Dermis blood vessel endothelial cell (primary cell): ENCODE measurements around the gene RHCE. TPM values are rescaled to one million over a fixed set of nuclear protein-coding genes. Genes with fewer than 3 reads are reported as not detected.
"Not testable (repeated sequence)": the region's sequence is repeated elsewhere in the genome, so short reads cannot be mapped to it uniquely, and the experiment has no call there.

Experiments
- DNase-seq: peaks from one replicate; pipeline ENCODE4 v3.0.0; 2010
- total RNA-seq: library from RNA; depleted of rRNA; stranded (reverse); fragments of >200 nt; gene quantifications from 2 replicates; pipeline ENCODE4 v1.2.3, GENCODE V29; 2014

Gene RHCE
- total RNA-seq, 1 donor from 2014 or later: 0.34 TPM

DNA sequence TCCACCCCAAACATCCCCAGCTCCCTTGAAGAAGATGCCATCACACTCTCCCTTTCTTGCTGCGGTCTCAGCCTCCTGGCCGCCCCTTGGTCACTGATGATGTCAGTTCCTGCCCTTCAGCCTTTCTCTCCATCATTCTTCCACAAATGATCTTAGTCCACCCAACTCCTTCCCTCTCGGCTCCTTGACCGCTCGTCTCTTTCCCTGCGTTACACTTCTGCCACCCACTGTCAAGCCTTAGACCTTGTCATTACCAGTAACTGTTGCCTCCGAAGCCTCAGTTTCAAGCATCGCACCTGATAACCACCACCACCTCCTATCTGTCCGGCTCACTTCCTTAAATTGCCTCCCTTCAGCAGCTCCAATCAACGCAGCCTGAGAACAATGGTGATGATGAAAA is 23.1 kb downstream of the RHCE start:
- DNase-seq: not testable (repeated sequence)

DNA sequence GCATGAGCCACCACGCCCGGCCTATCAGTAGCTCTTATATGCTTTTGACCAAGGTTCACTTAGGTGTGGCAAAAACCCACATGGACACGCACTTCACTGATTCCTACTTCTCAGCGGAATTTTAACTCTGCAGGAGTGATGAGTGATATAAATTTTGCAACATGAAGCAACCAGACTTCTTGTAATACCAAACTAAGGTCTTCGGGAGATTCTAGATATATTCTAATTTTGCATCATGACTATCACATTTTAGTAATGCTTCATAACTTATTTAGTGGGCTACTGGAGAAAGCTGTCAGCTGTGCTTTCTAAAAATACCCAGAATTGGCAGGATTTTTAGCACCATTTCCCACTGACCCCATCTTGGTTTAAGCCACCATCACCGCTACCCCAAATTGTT is 27.8 kb downstream of the RHCE start:
- no peak for DNase-seq

- not testable (repeated sequence) for DNase-seq
Observed at GRCh38 chr1:25389721-25390120, 30.9 kb downstream of the RHCE start.

DNA sequence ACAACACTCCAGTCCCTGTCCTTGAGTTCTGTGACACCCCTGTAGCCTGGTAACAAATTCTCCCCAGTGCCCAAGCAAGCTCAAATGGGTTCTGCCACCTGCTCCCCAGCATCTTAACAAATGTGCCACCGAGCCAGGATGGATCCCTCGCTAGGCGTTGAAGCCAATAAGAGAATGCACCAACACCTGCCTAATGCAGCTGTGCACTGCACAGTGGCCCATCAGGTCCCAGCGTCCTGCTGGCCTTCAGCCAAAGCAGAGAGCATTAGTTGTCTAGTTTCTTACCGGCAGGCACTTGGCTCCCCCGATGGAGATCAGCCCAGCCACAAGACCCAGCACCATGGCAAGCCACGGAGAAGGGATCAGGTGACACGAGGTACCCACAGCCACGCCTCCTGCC is 31.9 kb downstream of the RHCE start:
- not testable (repeated sequence) for DNase-seq

- not testable (repeated sequence) for DNase-seq
Observed at GRCh38 chr1:25387096-25387495, 33.5 kb downstream of the RHCE start.

DNA sequence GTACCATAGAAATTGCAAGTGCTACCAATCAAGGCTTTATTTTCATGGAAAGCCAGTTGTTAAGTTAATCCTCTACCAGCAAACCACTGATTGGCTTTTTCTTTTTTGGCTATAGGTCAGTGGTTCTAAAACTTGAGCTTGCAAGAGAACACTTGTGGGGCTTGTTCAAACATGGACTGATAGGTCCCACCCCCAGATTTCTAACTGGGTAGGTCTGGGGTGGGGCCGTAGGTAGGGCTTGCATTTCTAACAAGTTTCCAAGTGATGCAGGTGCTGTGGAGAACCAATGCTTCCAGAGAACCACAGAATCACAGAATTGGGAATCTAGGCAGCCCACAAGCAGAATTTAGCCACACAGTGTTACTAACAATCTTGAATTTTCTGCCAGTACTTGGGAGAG is 36.8 kb downstream of the RHCE start:
- not testable (repeated sequence) for DNase-seq

- DNase-seq: not testable (repeated sequence)
Observed at GRCh38 chr1:25383090-25383489, 37.5 kb downstream of the RHCE start.

DNA sequence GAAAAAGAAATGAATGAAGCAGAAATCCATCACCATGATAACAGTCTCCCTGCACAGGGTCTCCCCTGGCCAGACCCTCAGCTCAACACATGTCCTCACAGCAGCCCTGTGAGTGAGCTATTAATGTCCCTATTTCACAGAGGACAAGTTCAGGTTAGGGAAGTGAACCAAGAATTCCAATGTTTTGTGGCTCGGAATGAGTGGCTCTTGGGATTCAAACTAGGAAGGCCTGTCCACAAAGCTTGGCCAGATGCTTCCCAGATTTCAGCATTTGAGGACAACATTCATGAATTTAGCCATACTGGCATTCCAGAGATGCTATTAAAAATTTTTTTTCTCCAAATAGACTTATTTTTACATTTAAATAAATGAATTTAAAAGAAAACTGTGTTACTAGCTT is 38.1 kb downstream of the RHCE start:
- not testable (repeated sequence) for DNase-seq

GRCh38 chr1:25378367-25378766 is 42.3 kb downstream of the RHCE start:
- not testable (repeated sequence) for DNase-seq

DNA sequence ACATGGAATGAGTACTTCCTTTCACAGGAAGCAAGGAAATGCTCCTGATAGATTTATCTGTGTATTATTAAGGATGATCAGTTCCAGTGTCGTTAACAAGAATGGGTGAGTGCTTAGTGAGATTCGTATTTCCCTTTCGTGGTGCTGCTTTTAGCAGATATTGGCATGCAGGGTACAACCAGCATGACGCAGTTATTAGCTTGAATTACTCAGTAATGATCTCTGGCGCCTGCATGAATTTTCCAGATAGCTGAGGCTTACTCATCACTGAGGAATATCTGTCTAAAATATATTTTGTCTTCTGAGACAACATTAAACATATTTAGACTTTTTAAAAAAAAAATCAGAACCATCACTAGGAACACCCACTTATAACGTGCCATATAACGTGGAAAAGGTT is 48.9 kb downstream of the RHCE start:
- DNase-seq: peak; percentile 47

- not testable (repeated sequence) for DNase-seq
Observed at GRCh38 chr1:25369691-25370271, 50.8 kb downstream of the RHCE start.

DNA sequence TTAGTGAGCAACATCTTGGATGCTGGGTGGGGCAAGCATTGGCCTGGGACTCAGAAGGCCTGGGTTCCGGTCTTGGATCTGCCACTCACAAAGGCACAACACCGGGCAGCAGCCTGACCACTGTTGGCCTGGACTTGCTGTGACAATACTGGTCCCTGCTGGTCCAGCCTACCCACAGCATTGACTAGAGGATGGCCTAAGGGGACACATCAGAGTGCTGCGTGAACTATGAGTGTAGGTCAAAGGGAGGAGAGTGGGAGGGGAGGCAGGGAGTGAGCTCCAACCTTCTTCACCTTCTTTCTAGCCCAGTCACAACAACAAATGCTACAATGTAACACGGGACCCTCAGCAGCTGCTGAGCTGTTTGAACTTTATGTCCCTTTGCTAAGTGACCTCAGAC is 51.4 kb downstream of the RHCE start:
- no peak for DNase-seq

DNA sequence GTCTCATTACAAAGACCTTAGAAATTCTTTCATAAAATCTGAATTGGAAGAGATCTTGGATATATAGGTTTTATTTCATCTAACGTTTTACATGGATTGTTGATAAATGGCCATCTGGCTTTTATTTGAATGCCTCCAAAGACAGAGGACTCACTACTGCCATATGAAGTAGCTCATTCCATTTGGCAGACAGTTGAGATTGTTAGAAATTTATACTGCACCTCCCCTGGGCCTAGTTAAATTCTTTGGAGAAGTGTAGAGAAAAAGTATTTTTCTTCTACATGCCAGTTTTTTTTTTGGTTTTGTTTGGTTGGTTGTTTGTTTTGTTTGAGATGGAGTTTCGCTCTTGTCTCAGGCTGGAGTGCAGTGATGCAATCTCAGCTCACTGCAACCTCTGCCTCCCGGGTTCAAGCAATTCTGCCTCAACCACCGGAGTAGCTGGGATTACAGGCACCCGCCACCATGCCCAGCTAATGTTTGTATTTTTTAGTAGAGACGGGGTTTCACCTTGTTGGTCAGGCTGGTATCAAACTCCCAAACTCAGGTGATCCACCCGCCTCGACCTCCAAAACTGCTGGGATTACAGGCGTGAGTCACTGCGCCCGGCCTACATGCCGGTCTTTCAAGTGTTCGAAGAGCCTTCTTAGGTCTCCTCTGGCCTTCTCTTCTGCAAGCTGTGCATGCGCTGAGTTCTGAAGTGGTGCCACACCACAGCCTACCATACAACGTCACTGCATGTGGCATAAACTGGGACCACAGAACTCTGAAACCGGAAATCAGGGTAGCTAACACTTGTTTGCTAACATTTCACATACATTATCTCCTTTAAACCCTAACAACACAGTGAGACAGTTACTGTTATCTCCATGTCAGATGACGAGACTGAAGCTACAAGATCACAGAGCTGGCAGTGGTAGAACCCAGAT is 57.7 kb downstream of the RHCE start:
- not testable (repeated sequence) for DNase-seq

DNA sequence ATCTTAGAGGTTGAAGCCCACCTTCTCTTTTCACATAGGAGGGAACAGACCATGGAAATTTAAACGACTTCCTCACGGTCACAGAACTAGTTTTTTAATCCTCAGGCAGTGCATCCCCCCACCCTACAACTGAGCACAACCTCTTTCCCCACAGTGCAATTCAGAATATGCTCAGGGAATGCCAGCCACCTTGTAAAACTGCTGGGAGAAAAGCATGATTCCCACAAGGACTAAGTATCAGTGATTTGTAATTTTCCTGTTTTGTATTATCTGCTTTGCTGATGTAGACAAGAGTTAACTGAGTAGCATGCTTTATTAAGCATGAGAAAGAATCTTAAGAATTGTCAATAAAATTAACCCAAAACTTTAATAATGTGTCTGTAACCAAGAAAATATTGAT is 58.7 kb downstream of the RHCE start:
- peak; percentile 5 for DNase-seq

- DNase-seq: peak; percentile 83
Observed at GRCh38 chr1:25360596-25361581, 59.7 kb downstream of the RHCE start.

DNA sequence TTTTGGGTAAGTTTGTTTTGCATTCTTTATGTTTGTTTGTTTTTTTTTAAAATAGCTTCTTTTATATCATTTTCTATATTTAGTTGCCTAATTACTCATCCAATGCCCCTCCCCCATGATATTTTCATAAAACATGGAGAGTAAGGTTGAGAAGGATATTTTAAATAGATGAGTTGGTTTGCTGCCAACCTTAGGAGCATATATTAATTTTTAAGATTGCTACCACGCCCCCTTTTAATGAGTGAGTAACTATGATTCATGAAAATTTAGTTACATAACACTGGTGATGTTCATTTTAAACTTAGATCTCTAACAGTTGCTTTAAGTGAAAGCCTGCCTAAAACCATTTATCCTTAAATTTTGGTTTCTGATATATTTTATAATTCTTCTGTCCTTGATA is 63.8 kb downstream of the RHCE start:
- DNase-seq: no peak

GRCh38 chr1:25356441-25356840 is 64.2 kb downstream of the RHCE start:
- DNase-seq: no peak

GRCh38 chr1:25355841-25356395 is 64.7 kb downstream of the RHCE start:
- DNase-seq: no peak

- DNase-seq: no peak
Observed at GRCh38 chr1:25349606-25350005, 71.0 kb downstream of the RHCE start.

GRCh38 chr1:25347556-25347955 is 73.1 kb downstream of the RHCE start:
- DNase-seq: no peak

DNA sequence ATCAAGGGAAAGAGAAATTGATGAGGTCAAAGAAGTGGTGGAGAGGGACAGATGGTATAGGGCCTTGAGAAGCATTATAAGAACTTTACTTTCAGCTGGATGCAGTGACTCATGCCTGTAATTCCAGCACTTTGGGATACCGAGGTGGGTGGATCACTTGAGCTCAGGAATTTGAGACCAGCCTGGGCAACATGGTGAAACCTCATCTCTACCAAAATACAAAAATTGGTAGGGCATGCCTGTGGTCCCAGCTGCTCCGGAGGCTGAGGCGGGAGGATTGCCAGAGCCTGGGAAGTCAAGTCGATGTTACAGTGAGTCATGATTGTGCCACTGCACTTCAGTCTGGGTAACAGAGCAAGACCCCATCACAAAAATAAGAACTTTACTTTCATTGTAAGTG is 76.8 kb downstream of the RHCE start:
- no peak for DNase-seq

DNA sequence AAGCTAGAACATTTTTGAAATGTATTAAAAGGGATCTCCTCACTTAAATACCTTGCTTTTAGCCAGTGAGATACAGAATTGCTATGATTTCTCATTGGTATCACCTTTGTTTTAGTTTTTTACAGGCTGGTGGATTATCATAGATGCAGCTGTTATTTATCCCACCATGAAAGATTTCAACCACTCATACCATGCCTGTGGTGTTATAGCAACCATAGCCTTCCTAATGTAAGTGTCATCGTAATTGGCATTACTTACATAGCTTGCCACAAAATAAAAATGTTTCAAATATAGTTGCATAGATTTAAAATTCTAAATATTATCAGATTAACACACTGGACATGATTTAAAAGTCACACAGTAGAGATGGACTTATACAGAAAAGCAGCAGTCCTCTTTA is 77.8 kb downstream of the RHCE start:
- DNase-seq: no peak

- DNase-seq: no peak
Observed at GRCh38 chr1:25341746-25342145, 78.9 kb downstream of the RHCE start.
